RPMI8226 (cell line): ENCODE results near the gene PROP1.
"Not testable (repeated sequence)": the region's sequence is repeated elsewhere in the genome, so short reads cannot be mapped to it uniquely, and the experiment has no call there.

Source experiments
- DNase-seq: peaks from one replicate; pipeline ENCODE4 v3.0.0-alpha.2; 2015

The PROP1 gene

GRCh38 chr5:177982072-177982727 is 13.8 kb downstream of the PROP1 start:
- DNase-seq = peak; percentile 71

GRCh38 chr5:177981296-177982071 is 14.6 kb downstream of the PROP1 start:
- no peak for DNase-seq

GRCh38 chr5:177980743-177981151 is 15.3 kb downstream of the PROP1 start:
- DNase-seq = no peak

- not testable (repeated sequence) for DNase-seq
Observed at GRCh38 chr5:177977600-177977999, 18.4 kb downstream of the PROP1 start.

GRCh38 chr5:177973066-177973635 is 22.9 kb downstream of the PROP1 start:
- no peak for DNase-seq

GRCh38 chr5:177972613-177973012 is 23.4 kb downstream of the PROP1 start:
- no peak for DNase-seq

GRCh38 chr5:177972014-177972413 is 24.0 kb downstream of the PROP1 start:
- not testable (repeated sequence) for DNase-seq

GRCh38 chr5:177968661-177969211 is 27.3 kb downstream of the PROP1 start:
- DNase-seq = no peak

- DNase-seq = no peak
Observed at GRCh38 chr5:177967221-177967887, 28.7 kb downstream of the PROP1 start.

GRCh38 chr5:177966839-177967166 is 29.2 kb downstream of the PROP1 start:
- DNase-seq = no peak

GRCh38 chr5:177966009-177966838 is 29.8 kb downstream of the PROP1 start:
- DNase-seq = no peak

- no peak for DNase-seq
Observed at GRCh38 chr5:177964471-177964870, 31.6 kb downstream of the PROP1 start.

GRCh38 chr5:177963966-177964365 is 32.1 kb downstream of the PROP1 start:
- DNase-seq = no peak

- no peak for DNase-seq
Observed at GRCh38 chr5:177959315-177959714, 36.7 kb downstream of the PROP1 start.

- no peak for DNase-seq
Observed at GRCh38 chr5:177958696-177959095, 37.3 kb downstream of the PROP1 start.

GRCh38 chr5:177957241-177957640 is 38.8 kb downstream of the PROP1 start:
- DNase-seq = no peak

- DNase-seq = not testable (repeated sequence)
Observed at GRCh38 chr5:177953101-177953500, 42.9 kb downstream of the PROP1 start.

GRCh38 chr5:177949656-177950055 is 46.4 kb downstream of the PROP1 start:
- not testable (repeated sequence) for DNase-seq

GRCh38 chr5:177949065-177949464 is 47.0 kb downstream of the PROP1 start:
- not testable (repeated sequence) for DNase-seq

- not testable (repeated sequence) for DNase-seq
Observed at GRCh38 chr5:177947912-177948311, 48.1 kb downstream of the PROP1 start.

GRCh38 chr5:177945601-177946283 is 50.3 kb downstream of the PROP1 start:
- DNase-seq = not testable (repeated sequence)

GRCh38 chr5:177945145-177945544 is 50.9 kb downstream of the PROP1 start:
- DNase-seq = not testable (repeated sequence)
